Mucosa of descending colon (tissue), 3 donors: Measurements from ENCODE around the gene KCNK5. TPM values are rescaled to one million over a fixed set of nuclear protein-coding genes. Genes with fewer than 3 reads are reported as not detected.

Experiments
- ATAC-seq: fragments of 200-7000 bp; cut with Tn5 transposase; one replicate; pipeline ENCODE4 v1.9.1; 2020; ENCODE audit warnings: mild to moderate bottlenecking, moderate library complexity
- DNase-seq, 3 donors: peaks; one replicate each; pipeline ENCODE4 v3.0.0-alpha.2; 2020
- H3K36me3 ChIP-seq: fragments of 200-600 bp; one replicate; pipeline ENCODE4 v1.8.0; 2021; ENCODE audit warnings: low read depth, mild to moderate bottlenecking
- H3K4me1 ChIP-seq: fragments of 200-600 bp; one replicate; pipeline ENCODE4 v1.8.0; 2021; ENCODE audit warnings: low read depth, mild to moderate bottlenecking
- H3K4me3 ChIP-seq: fragments of 200-600 bp; one replicate; pipeline ENCODE4 v1.8.0; 2021; ENCODE audit warnings: mild to moderate bottlenecking
- H3K9me3 ChIP-seq: fragments of 200-600 bp; one replicate; pipeline ENCODE4 v1.8.0; 2021; ENCODE audit warnings: mild to moderate bottlenecking
- CTCF ChIP-seq: fragments of 200-600 bp; IDR thresholded peaks from one replicate; pipeline ENCODE4 v1.8.0; 2022; ENCODE audit warnings: antibody characterized with exemption, mild to moderate bottlenecking
- intact Hi-C, 2 donors: fragments of 100-400 bp; cut with DNase I in 1 of 2; cut with micrococcal nuclease in 1 of 2; formaldehyde crosslinking; loops; one replicate each; pipeline versions ENCODE4 v1.11.0 to v1.11.1; 2022; cut with DNase I, micrococcal nuclease
- total RNA-seq, 3 donors: library from RNA; stranded (reverse); fragmentation: NEBNext Ultra II Directional in 2 of 3; extraction: Animal tissue kit (Norgen Biotek cat#: 25700) in 2 of 3; gene quantifications; one replicate each; pipeline versions ENCODE4 v1.2.1 to v1.2.4, GENCODE V29; 2021 to 2023
- donor health status: DM: no; HTN: no; CAD: no; lungs with moderate emphysema.
- donor health status: DM: no; HTN: no; CAD: no.
- donor health status: DM: no; HTN: yes; CAD: no.

Gene KCNK5
- total RNA-seq, 3 donors from 2014 or later, result 33.6 to 69.8 (median 42.7) TPM

GRCh38 chr6:39143238-39143930 is 85.9 kb downstream of the KCNK5 start:
- no peak for TF ChIP-seq CTCF
- ATAC-seq (no peak), DNase-seq (no peak)
- Histone ChIP-seq H3K4me1 (no peaks in the 10 kb centered on the region), H3K9me3 (no peaks in the 10 kb centered on the region), H3K36me3 (no peaks in the 10 kb centered on the region), H3K4me3 (no peak overlapping the region)
- intact Hi-C loops, result no loop called here

DNA sequence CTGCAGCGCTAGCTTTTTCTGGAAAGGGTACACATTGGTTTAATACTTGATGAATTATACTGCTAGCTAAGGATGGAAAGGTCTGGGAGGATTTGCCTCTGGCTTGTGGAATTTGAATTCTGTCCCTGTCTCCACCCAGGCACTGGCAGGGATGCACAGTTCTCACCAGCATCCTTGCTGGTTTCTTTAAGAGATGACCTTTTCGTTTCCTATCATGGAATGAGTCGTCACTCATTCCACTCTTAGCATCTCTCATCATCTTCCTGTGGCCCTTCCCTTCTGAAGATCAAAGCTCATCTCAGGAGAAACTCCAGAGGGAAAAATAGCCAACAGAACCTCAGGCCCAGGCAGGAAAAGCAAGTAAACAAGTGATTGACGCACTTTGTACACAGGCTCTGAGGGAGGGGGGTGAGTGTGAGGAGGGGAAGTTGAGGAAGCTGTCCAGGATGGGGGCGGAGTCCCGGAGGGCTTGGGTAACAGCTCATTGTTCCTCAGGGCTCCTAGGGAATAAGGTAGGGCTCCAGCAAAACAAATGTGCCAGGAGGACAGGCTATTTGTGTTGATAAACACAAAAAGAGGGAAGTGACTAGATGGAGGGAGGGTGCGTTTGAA is 88.6 kb downstream of the KCNK5 start:
- H3K9me3 ChIP-seq, result no peaks in the 10 kb centered on the region
- no peak for ATAC-seq

More for the DNA sequence above, 88.6 kb downstream of the KCNK5 start:
- no peak overlapping the region for H3K4me3 ChIP-seq
- intact Hi-C loops, result no loop called here
- no peak for DNase-seq
- TF ChIP-seq CTCF, result no peak
- no peaks in the 10 kb centered on the region for H3K36me3 ChIP-seq
- no peaks in the 10 kb centered on the region for H3K4me1 ChIP-seq

Other genes with a start within 250 kb of the KCNK5 start
- gene GLP1R, start 180.7 kb downstream of the KCNK5 start, total RNA-seq, result under 1 TPM in 2 of 3 donors, not detected in 1; 0.09 to 0.14 TPM
- gene SAYSD1, start 114.3 kb downstream of the KCNK5 start, total RNA-seq, result 10 to 100 TPM; 12.8 to 16.0 (median 14.7) TPM
- under 1 TPM in 2 of 3 donors, not detected in 1; 0.24 to 0.63 TPM for gene KCNK17, start 84.9 kb upstream of the KCNK5 start, total RNA-seq
- gene KCNK16, start 93.2 kb upstream of the KCNK5 start, total RNA-seq, result not detected